ENCODE data around the gene TYK2.
"Not testable (repeated sequence)": the region's sequence is repeated elsewhere in the genome, so short reads cannot be mapped to it uniquely, and the experiment has no call there.

Gene TYK2

GRCh38 chr19:10417541-10418234, 37.3 kb upstream of the TYK2 start:
- Mint-ChIP-seq H3K9me3 (no peaks in the 10 kb centered on the region), H3K4me3 (peak overlapping the region; percentile 72), H3K27ac (peak overlapping the region; percentile 63), H3K27me3 (ENCODE audit: low read depth) (peaks cover 25% of the 10 kb centered on the region), H3K36me3 (ENCODE audit: low read depth) (peaks cover 12% of the 10 kb centered on the region), H3K4me1 (ENCODE audit: low read depth) (peaks cover 49% of the 10 kb centered on the region)

GRCh38 chr19:10416380-10417257, 36.2 kb upstream of the TYK2 start:
- Mint-ChIP-seq H3K36me3 (ENCODE audit: low read depth) (peaks cover 10% of the 10 kb centered on the region), H3K4me3 (peak overlapping the region; percentile 70), H3K27me3 (ENCODE audit: low read depth) (peaks cover 25% of the 10 kb centered on the region), H3K4me1 (ENCODE audit: low read depth) (peaks cover 50% of the 10 kb centered on the region), H3K27ac (peak overlapping the region; percentile 93), H3K9me3 (no peaks in the 10 kb centered on the region)

- Mint-ChIP-seq H3K4me1 (ENCODE audit: low read depth) (peaks cover 51% of the 10 kb centered on the region), H3K27ac (peak overlapping the region; percentile 87), H3K27me3 (ENCODE audit: low read depth) (peaks cover 25% of the 10 kb centered on the region), H3K9me3 (no peaks in the 10 kb centered on the region), H3K36me3 (ENCODE audit: low read depth) (peaks cover 7% of the 10 kb centered on the region), H3K4me3 (peak overlapping the region; percentile 70)
These were observed 35.7 kb upstream of the TYK2 start for GRCh38 chr19:10416083-10416379.

DNA sequence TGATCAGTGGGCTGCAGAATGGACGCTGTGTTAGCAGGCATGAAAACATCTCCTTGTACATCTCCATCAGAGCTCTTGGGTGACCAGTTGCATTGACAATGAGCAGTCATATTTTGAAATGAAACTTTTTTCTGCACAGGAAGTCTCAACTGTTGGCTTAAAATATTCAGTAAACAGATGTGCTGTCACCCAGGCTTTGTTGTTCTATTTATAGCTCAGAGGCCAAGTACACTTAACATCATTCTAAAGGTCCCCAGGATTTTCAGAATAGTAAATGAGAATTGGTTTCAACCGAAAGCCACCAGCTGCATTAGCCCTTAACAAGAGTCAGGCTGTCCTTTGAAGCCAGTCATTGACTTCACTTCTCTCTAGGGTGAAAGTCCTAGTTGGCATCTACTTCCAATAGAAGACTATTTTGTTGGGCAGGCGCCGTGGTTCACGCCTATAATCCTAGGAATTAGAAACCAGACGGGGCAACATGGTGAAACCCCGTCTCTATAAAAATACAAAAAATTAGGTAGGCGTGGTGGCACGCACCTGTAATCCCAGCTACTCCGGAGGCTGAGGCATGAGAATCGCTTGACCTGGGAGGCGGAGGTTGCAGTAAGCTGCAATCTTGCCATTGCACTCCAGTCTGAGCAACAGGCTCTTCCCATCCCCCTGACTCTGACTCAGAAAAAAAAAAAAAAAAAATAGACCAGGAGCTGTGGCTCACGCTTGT, 32.0 kb upstream of the TYK2 start:
- no peaks in the 10 kb centered on the region for H3K9me3 Mint-ChIP-seq
- peak overlapping the region; percentile 91 for H3K27ac Mint-ChIP-seq
- H3K4me1 Mint-ChIP-seq (ENCODE audit: low read depth): peaks cover 64% of the 10 kb centered on the region

GRCh38 chr19:10411224-10411623, 30.9 kb upstream of the TYK2 start:
- H3K36me3 Mint-ChIP-seq (ENCODE audit: low read depth); H3K27me3 Mint-ChIP-seq (ENCODE audit: low read depth); H3K9me3 Mint-ChIP-seq; H3K4me3 Mint-ChIP-seq: not testable (repeated sequence)
- H3K27ac Mint-ChIP-seq: peak overlapping the region; percentile 91
- H3K4me1 Mint-ChIP-seq (ENCODE audit: low read depth): peaks cover 71% of the 10 kb centered on the region

More for the DNA sequence above, 32.0 kb upstream of the TYK2 start:
- peak overlapping the region; percentile 50 for H3K4me3 Mint-ChIP-seq
- H3K36me3 Mint-ChIP-seq (ENCODE audit: low read depth): peaks cover 4% of the 10 kb centered on the region
- H3K27me3 Mint-ChIP-seq (ENCODE audit: low read depth): peaks cover 7% of the 10 kb centered on the region

GRCh38 chr19:10408511-10409283, 28.3 kb upstream of the TYK2 start:
- Mint-ChIP-seq H3K27ac (peak overlapping the region; percentile 97), H3K27me3 (ENCODE audit: low read depth) (no peaks in the 10 kb centered on the region)

GRCh38 chr19:10407096-10407495, 26.7 kb upstream of the TYK2 start:
- peak overlapping the region; percentile 92 for H3K4me3 Mint-ChIP-seq
- H3K27ac Mint-ChIP-seq: peak overlapping the region; percentile 95
- H3K9me3 Mint-ChIP-seq: no peaks in the 10 kb centered on the region
- no peaks in the 10 kb centered on the region for H3K27me3 Mint-ChIP-seq (ENCODE audit: low read depth)
- peaks cover 71% of the 10 kb centered on the region for H3K4me1 Mint-ChIP-seq (ENCODE audit: low read depth)
- peaks cover 7% of the 10 kb centered on the region for H3K36me3 Mint-ChIP-seq (ENCODE audit: low read depth)

More at GRCh38 chr19:10408511-10409283, 28.3 kb upstream of the TYK2 start:
- Mint-ChIP-seq H3K36me3 (ENCODE audit: low read depth) (peaks cover 2% of the 10 kb centered on the region), H3K4me3 (peak overlapping the region; percentile 75), H3K4me1 (ENCODE audit: low read depth) (peaks cover 76% of the 10 kb centered on the region), H3K9me3 (no peaks in the 10 kb centered on the region)

DNA sequence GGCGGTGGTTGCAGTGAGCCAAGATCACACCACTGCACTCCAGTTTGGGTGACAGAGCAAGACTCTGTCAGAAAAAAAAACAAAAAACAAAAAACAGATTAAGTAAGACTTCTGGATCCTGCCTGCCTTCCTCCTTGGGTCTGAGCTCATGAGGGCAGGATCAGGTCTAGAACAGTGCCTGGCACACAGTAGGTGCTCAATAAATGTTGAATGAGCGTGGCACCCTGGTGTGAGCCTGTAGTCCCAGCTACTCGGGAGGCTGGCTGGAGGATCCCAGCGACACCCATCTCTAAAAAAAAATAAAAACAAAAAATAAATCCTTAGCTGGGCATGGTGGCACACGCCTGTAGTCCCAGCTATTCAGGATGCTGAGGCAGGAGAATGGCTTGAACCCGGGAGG, 25.8 kb upstream of the TYK2 start:
- Mint-ChIP-seq H3K9me3 (no peaks in the 10 kb centered on the region), H3K4me1 (ENCODE audit: low read depth) (peaks cover 71% of the 10 kb centered on the region), H3K4me3 (peak overlapping the region; percentile 92), H3K27me3 (ENCODE audit: low read depth) (no peaks in the 10 kb centered on the region), H3K27ac (peak overlapping the region; percentile 95), H3K36me3 (ENCODE audit: low read depth) (peaks cover 11% of the 10 kb centered on the region)

DNA sequence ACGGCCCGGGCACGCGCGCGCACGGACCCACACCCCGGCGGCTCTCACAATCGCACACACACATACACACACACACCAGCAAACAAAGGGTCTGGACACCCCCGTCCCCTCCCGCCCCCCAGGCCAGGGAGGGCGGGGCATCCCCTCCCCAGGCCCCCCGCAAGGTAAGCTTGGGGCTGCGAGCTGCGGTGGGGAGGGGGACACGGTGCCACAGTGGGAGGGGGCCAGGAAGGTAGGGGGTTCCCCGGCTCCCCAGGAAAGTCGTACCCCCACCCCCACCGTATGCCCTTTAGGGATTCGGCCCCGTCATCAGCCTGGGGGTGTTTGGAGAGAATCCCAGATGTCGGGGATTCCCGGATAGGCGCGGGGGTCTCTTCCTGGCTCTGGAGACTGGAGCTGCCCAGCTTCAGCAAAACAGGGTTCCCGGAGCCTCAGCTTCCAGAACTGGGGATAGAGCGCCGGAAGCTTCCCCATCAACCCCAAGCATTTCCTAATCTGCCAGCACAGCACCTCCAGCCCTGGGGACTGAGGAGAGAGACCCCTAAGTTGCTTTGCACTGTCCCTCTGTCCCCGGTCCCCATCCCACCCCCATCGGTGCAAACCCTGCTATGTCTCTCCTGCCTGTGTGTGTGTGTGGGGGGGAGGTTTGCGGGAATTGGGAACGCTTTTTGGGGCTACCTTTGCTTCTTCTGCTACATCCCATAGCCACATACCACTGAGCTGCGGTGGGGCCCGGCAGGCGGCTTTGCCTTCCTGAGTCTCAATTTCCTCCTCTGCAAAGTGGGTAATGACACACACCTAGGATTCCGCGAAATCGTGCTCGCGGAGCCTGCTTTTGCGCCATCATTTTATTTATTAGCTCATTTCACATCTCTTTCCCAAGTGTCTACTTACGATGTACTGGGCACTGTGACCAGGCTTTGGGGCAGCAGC, 24.8 kb upstream of the TYK2 start:
- peak overlapping the region; percentile 96 for H3K4me3 Mint-ChIP-seq
- H3K9me3 Mint-ChIP-seq: no peaks in the 10 kb centered on the region
- no peaks in the 10 kb centered on the region for H3K27me3 Mint-ChIP-seq (ENCODE audit: low read depth)
- peaks cover 11% of the 10 kb centered on the region for H3K36me3 Mint-ChIP-seq (ENCODE audit: low read depth)
- peaks cover 68% of the 10 kb centered on the region for H3K4me1 Mint-ChIP-seq (ENCODE audit: low read depth)
- H3K27ac Mint-ChIP-seq: peak overlapping the region; percentile 97

DNA sequence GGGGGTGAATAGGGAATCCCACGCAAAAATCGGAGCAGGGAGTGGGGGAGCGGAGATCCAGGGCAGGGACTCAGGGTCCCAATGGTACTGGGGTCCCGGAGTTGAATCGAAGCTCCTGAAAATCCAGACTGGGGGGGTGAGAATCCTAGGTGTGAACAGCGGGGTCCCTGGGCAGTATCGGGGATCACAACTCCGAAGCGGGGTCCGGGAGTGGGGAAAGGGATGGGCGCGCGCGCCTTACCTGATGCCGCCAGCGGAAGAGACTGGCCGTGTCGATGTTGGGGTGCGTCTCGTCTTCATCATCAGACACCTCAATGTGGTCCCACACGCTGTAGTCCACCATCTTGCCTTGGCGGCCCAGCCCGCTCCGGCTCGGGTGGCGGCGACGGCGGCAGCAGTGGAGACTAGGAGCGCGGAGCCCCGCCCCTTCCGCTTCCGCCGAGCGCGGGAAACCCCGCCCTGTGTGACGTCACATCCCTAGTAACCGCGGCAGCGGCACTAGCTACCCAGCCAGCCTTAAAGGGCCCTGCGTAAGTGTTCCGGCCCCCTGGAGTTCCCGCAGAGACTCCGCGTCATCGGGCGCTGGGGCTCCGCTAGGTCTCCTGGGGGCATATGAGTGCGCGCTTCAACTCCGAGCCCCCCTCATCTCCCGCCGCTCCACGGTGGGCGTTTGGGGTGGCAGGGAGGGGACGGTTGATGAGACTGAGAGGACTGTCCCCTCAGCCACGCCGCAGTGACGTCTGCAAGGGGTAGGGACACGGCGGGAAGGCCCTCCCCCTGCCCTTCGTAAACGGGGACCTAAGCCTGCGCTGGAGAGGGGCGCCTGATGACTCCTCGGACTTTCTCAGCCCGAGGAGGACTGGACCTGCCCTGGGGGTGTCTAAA, 23.0 kb upstream of the TYK2 start, which contains the start of gene CDC37:
TSS of gene CDC37 (minus strand) at position 406 of the 885 bp plus-strand sequence. CDS start at position 343, 63 bp downstream.
- peak within 1 kb of the TSS; percentile 96 for H3K4me3 Mint-ChIP-seq
- peaks cover 15% of the 10 kb centered on the region for H3K36me3 Mint-ChIP-seq (ENCODE audit: low read depth)
- H3K27ac Mint-ChIP-seq: peak within 1 kb of the TSS; percentile 97
- peaks cover 58% of the 10 kb centered on the region for H3K4me1 Mint-ChIP-seq (ENCODE audit: low read depth)
- H3K9me3 Mint-ChIP-seq: no peaks in the 10 kb centered on the region
- no peaks in the 10 kb centered on the region for H3K27me3 Mint-ChIP-seq (ENCODE audit: low read depth)

GRCh38 chr19:10402441-10403038, 22.2 kb upstream of the TYK2 start:
- no peaks in the 10 kb centered on the region for H3K9me3 Mint-ChIP-seq

DNA sequence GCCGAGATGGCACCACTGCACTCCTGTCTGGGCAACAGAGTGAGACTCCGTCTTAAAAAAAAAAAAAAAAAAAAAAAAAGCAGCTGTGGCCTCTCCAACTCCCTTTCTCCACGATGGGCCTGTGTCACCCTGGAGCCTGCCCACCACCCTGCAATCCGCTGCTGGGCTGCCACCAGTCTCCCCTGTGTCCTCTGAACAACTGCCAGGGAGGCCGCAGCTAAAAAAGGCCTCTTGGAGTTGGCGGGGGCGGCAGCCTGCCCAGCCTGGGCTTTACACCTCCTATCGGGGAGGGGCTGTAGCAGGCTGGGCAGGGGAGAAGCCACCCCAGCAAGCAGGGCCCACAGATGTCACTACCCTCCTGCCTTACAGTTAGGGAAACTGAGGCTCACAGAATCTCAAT, 19.5 kb upstream of the TYK2 start:
- H3K4me1 Mint-ChIP-seq (ENCODE audit: low read depth): peaks cover 37% of the 10 kb centered on the region

More at GRCh38 chr19:10402441-10403038, 22.2 kb upstream of the TYK2 start:
- Mint-ChIP-seq H3K27me3 (ENCODE audit: low read depth) (no peaks in the 10 kb centered on the region), H3K4me1 (ENCODE audit: low read depth) (peaks cover 55% of the 10 kb centered on the region), H3K4me3 (peak overlapping the region; percentile 96), H3K27ac (peak overlapping the region; percentile 97), H3K36me3 (ENCODE audit: low read depth) (peaks cover 19% of the 10 kb centered on the region)

More for the DNA sequence above, 19.5 kb upstream of the TYK2 start:
- Mint-ChIP-seq H3K27ac (no peak overlapping the region), H3K4me3 (no peak overlapping the region), H3K36me3 (ENCODE audit: low read depth) (peaks cover 31% of the 10 kb centered on the region), H3K9me3 (no peaks in the 10 kb centered on the region), H3K27me3 (ENCODE audit: low read depth) (no peaks in the 10 kb centered on the region)
